ENCODE data around the gene SVIL. TPM values are rescaled to one million over a fixed set of nuclear protein-coding genes. Genes with fewer than 3 reads are reported as not detected.

The SVIL gene
- total and polyA plus RNA-seq, 4 donors: 68.4 to 374 (median 211) TPM

DNA sequence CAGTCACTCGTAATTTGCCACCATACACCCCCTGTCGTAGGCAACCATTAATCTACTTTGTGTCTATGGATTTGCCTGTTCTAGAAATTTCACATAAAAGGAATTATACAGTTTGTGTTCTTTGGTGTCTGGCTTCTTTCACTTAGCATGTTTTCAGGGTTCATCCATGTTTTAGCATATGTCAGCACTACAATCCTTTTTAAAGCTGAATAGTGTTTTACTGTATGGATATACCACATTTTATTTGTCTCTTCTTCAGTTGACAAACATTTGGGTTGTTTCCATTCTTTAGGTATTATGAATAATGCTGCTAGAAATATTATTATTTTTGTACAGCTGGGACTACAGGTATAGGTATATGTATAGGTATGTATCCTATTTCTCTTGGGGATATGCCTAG lies 17.4 kb upstream of the SVIL start:
- H3K9me3 ChIP-seq (ENCODE audit: control insufficient read depth, low read length): no peaks in the 10 kb centered on the region
- no peak overlapping the region for H3K27ac ChIP-seq (ENCODE audit: low read depth in 1 of 2, low read length in 2 of 2)
- WGBS, 2 donors: 93 to 97% methylated on average over 2 of the region's 2 CpGs

DNA sequence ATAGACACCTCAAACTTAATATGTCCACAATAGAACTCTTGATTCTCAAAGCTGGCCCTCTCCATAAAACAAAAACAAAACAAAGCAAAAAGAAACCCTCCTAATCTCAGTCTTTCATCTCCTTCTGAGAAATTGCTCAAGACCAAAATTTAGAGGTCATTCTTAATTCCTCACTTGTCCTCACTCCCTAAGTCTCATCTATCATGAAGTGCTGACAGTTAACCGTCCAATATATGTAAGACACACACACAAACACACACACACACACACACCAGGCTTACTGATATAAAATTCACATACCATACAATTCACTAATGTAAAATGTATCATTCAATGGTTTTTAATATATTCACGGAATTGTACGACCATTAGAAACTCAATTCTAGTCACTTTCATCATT lies 17.0 kb upstream of the SVIL start:
- Histone ChIP-seq H3K27ac (ENCODE audit: low read depth in 1 of 2, low read length in 2 of 2) (no peak overlapping the region), H3K9me3 (ENCODE audit: control insufficient read depth, low read length) (no peaks in the 10 kb centered on the region), H3K36me3 (ENCODE audit: control insufficient read depth in 1 of 2, insufficient read depth in 2 of 2, low read length in 1 of 2) (peaks cover 3 to 8% of the 10 kb centered on the region in 2 donors), H3K4me3 (ENCODE audit: low read length in 2 of 2) (no peak overlapping the region), H3K4me1 (ENCODE audit: control insufficient read depth in 1 of 2, insufficient read depth in 2 of 2, low read length in 2 of 2) (peaks cover 9% of the 10 kb centered on the region in 2 donors), H3K27me3 (ENCODE audit: control insufficient read depth in 1 of 2, insufficient read depth in 2 of 2, low read length in 1 of 2) (no peaks in the 10 kb centered on the region)
- ATAC-seq (ENCODE audit: low FRiP score): no peak
- no peak for DNase-seq
- WGBS, 2 donors: 72% methylated on average over 3 of the region's 3 CpGs
- intact Hi-C loops (cut with DNase I): no loop called here

More for the DNA sequence above, 17.4 kb upstream of the SVIL start:
- H3K4me1 ChIP-seq (ENCODE audit: control insufficient read depth in 1 of 2, insufficient read depth in 2 of 2, low read length in 2 of 2): peaks cover 9% of the 10 kb centered on the region in 2 donors
- ATAC-seq (ENCODE audit: low FRiP score) (no peak), DNase-seq (no peak)
- intact Hi-C loops (cut with DNase I): no loop called here
- H3K27me3 ChIP-seq (ENCODE audit: control insufficient read depth in 1 of 2, insufficient read depth in 2 of 2, low read length in 1 of 2): no peaks in the 10 kb centered on the region
- no peak overlapping the region for H3K4me3 ChIP-seq (ENCODE audit: low read length in 2 of 2)
- peaks cover 3 to 8% of the 10 kb centered on the region in 2 donors for H3K36me3 ChIP-seq (ENCODE audit: control insufficient read depth in 1 of 2, insufficient read depth in 2 of 2, low read length in 1 of 2)

DNA sequence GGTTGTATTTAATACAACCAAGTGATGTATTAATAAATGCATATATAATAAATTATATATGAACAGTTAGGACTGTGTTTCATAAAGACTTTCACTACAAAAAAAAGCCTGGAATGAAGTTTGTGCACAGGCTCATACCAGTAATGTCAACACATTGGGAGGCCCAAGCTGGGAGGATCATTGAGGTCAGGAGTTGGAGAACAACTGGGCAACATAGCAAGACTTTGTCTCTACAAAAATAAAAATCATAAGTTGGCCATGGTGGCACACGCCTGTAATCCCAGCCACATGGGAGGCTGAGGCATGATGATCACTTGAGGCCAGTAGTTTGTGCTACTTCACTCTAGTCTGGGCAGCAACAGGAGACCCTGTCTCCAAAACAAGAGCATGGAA lies 15.8 kb upstream of the SVIL start:
- H3K27me3 ChIP-seq (ENCODE audit: control insufficient read depth in 1 of 2, insufficient read depth in 2 of 2, low read length in 1 of 2): no peaks in the 10 kb centered on the region
- peaks cover 0 to 8% of the 10 kb centered on the region in 2 donors for H3K36me3 ChIP-seq (ENCODE audit: control insufficient read depth in 1 of 2, insufficient read depth in 2 of 2, low read length in 1 of 2)
- intact Hi-C loops (cut with DNase I): no loop called here
- ATAC-seq (ENCODE audit: low FRiP score): no peak
- no peak overlapping the region for H3K4me3 ChIP-seq (ENCODE audit: low read length in 2 of 2)
- WGBS, 2 donors: 84 to 96% methylated on average over 1 of the region's 1 CpG
- no peak overlapping the region for H3K27ac ChIP-seq (ENCODE audit: low read depth in 1 of 2, low read length in 2 of 2)
- peaks cover 9 to 12% of the 10 kb centered on the region in 2 donors for H3K4me1 ChIP-seq (ENCODE audit: control insufficient read depth in 1 of 2, insufficient read depth in 2 of 2, low read length in 2 of 2)
- no peaks in the 10 kb centered on the region for H3K9me3 ChIP-seq (ENCODE audit: control insufficient read depth, low read length)
- no peak for DNase-seq

DNA sequence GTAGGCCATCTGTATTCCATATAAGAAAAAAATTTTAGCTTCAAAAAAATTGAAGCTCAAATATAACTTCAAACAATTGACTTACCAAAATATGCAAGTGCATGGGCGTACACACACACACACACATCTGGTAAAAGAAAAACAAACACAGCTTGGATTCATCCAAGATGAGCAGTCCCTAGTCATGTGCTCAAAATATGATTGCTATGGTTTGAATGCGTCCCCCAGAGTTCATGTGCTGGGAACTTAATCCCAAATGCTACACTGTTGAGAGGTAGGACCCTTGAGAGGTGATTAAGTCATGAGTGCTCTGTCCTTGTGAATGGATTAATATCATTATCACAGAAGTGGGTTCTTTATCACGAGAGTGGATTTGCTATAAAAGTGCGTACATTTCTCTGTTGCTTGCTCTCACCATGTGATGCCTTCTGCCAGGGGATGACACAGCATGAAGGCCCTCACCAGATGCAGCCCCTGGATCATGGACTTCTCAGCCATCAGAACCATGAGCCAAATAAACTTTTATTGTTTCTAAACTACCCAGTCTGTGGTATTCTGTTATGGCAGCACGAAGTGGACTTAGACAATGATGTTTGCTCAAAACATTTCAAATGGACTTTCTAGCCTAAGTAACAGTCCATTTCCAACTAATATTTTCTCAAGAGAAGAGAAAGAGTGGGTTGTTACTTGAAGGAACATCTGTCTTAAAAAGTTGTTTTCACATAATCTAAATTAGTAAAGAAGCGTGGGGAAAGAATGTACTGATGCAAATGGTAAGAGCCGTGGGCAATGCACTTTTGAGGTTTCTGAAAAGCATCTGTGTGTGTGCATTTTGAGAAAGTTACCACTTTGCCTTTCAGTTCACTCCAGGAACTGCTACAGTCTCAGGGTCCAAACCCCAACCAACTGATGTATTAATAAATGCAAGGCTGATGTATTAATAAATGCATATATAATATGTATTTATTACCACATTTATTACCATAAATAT lies 15.1 kb upstream of the SVIL start:
- no peak overlapping the region for H3K4me3 ChIP-seq (ENCODE audit: low read length in 2 of 2)
- peaks cover 9 to 12% of the 10 kb centered on the region in 2 donors for H3K4me1 ChIP-seq (ENCODE audit: control insufficient read depth in 1 of 2, insufficient read depth in 2 of 2, low read length in 2 of 2)
- intact Hi-C loops (cut with DNase I): no loop called here
- 71 to 82% methylated on average over 7 of the region's 7 CpGs for WGBS, 2 donors
- ATAC-seq (ENCODE audit: low FRiP score): no peak
- peak overlapping the region in 1 of 2 donors; percentile 28 for H3K27ac ChIP-seq (ENCODE audit: low read depth in 1 of 2, low read length in 2 of 2)
- no peak for DNase-seq
- H3K36me3 ChIP-seq (ENCODE audit: control insufficient read depth in 1 of 2, insufficient read depth in 2 of 2, low read length in 1 of 2): peaks cover 0 to 8% of the 10 kb centered on the region in 2 donors
- H3K27me3 ChIP-seq (ENCODE audit: control insufficient read depth in 1 of 2, insufficient read depth in 2 of 2, low read length in 1 of 2): no peaks in the 10 kb centered on the region
- no peaks in the 10 kb centered on the region for H3K9me3 ChIP-seq (ENCODE audit: control insufficient read depth, low read length)

DNA sequence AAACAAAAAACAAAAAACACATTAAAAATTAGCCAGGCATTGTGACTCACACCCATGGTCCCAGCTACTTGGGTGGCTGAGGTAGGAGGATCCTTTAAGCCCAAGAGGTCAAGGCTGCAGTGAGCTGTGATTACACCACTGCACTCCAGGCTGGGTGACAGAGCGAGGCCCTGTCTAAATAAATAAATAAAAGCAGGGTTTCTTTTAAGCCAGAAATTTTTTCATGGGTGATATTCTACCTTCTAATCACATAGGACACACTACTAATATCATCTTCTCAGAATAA lies 14.2 kb upstream of the SVIL start:
- peaks cover 9 to 12% of the 10 kb centered on the region in 2 donors for H3K4me1 ChIP-seq (ENCODE audit: control insufficient read depth in 1 of 2, insufficient read depth in 2 of 2, low read length in 2 of 2)
- intact Hi-C loops (cut with DNase I): no loop called here

DNA sequence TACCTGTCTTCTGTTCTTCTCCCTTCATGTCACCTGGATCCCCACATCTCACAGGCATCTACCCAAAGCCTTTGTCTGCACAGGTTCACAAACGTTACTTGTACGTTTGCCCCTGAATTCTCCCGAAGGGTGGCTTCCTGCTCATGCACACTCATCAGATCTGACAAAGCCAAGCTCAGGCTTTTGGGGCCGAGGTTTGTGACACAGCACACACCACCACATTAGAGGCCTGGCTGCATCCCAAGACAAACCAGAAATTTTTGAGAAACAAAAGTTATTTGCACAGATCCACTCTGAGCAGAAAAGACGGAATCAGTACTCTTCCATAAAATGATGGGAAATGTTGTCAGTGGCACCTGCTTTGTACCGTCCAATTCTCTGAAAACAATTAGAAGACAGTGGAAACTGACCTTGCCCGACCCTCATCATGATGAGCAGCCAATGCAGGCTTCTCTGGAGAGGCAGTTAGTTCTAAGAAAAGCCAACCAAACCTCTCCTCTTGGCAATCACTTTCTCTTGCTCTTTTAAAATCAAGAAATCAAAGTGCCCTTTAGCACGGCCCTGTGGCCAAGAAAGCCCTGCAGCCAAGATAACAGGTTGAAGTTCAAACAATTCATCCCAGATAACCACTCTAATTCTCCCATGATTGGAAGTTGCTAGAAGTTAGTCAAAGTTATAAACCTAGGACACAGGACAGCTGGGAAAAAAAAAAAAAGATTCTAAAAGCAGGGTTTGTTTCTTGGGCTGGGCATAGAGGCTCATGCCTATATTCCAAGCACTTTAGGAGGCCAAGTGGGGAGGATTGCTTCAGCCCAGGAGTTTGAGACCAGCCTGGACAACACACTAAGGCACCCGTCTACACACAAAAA lies 13.6 kb upstream of the SVIL start:
- Histone ChIP-seq H3K4me3 (ENCODE audit: low read length in 2 of 2) (no peak overlapping the region), H3K27me3 (ENCODE audit: control insufficient read depth in 1 of 2, insufficient read depth in 2 of 2, low read length in 1 of 2) (no peaks in the 10 kb centered on the region), H3K27ac (ENCODE audit: low read depth in 1 of 2, low read length in 2 of 2) (peak overlapping the region; percentile 57 to 83), H3K4me1 (ENCODE audit: control insufficient read depth in 1 of 2, insufficient read depth in 2 of 2, low read length in 2 of 2) (peaks cover 9 to 15% of the 10 kb centered on the region in 2 donors), H3K9me3 (ENCODE audit: control insufficient read depth, low read length) (no peaks in the 10 kb centered on the region), H3K36me3 (ENCODE audit: control insufficient read depth in 1 of 2, insufficient read depth in 2 of 2, low read length in 1 of 2) (peaks cover 0 to 5% of the 10 kb centered on the region in 2 donors)
- peak; percentile 47 for ATAC-seq (ENCODE audit: low FRiP score)
- WGBS, 2 donors: 4 to 6% methylated on average over 9 of the region's 9 CpGs
- DNase-seq: no peak
- intact Hi-C loops (cut with DNase I): no loop called here

More for the DNA sequence above, 14.2 kb upstream of the SVIL start:
- Histone ChIP-seq H3K9me3 (ENCODE audit: control insufficient read depth, low read length) (no peaks in the 10 kb centered on the region), H3K4me3 (ENCODE audit: low read length in 2 of 2) (no peak overlapping the region), H3K36me3 (ENCODE audit: control insufficient read depth in 1 of 2, insufficient read depth in 2 of 2, low read length in 1 of 2) (peaks cover 0 to 5% of the 10 kb centered on the region in 2 donors), H3K27me3 (ENCODE audit: control insufficient read depth in 1 of 2, insufficient read depth in 2 of 2, low read length in 1 of 2) (no peaks in the 10 kb centered on the region), H3K27ac (ENCODE audit: low read depth in 1 of 2, low read length in 2 of 2) (peak overlapping the region in 1 of 2 donors; percentile 67)
- DNase-seq (no peak), ATAC-seq (ENCODE audit: low FRiP score) (no peak)
- 70 to 79% methylated on average over 1 of the region's 1 CpG for whole genome bisulfite sequencing, 2 donors

DNA sequence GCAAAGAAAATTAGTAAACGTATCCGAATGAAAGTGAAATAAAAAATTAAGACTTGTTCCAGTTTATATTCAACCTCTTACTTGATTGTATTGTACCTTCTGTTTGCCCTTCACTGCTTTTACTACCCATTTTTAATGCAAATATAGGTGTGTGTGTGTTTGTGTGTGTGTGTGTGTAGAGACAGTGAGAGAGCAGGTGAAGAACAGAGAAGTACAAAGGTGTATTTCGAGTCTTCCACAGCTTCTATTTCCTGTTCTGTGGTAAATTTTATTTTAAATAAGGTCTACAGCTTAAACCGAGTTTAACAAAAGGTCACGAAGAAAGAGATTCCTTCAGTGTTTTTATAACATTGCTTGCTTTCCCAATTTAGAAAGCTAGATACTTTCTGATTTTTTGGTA lies 12.7 kb upstream of the SVIL start:
- Histone ChIP-seq H3K27me3 (ENCODE audit: control insufficient read depth in 1 of 2, insufficient read depth in 2 of 2, low read length in 1 of 2) (no peaks in the 10 kb centered on the region), H3K4me3 (ENCODE audit: low read length in 2 of 2) (no peak overlapping the region), H3K9me3 (ENCODE audit: control insufficient read depth, low read length) (no peaks in the 10 kb centered on the region), H3K27ac (ENCODE audit: low read depth in 1 of 2, low read length in 2 of 2) (peak overlapping the region in 1 of 2 donors; percentile 70), H3K36me3 (ENCODE audit: control insufficient read depth in 1 of 2, insufficient read depth in 2 of 2, low read length in 1 of 2) (peaks cover 0 to 5% of the 10 kb centered on the region in 2 donors), H3K4me1 (ENCODE audit: control insufficient read depth in 1 of 2, insufficient read depth in 2 of 2, low read length in 2 of 2) (peaks cover 9 to 17% of the 10 kb centered on the region in 2 donors)
- 4 to 6% methylated on average over 5 of the region's 5 CpGs for WGBS, 2 donors
- ATAC-seq (ENCODE audit: low FRiP score) (no peak), DNase-seq (no peak)
- intact Hi-C loops (cut with DNase I): no loop called here

DNA sequence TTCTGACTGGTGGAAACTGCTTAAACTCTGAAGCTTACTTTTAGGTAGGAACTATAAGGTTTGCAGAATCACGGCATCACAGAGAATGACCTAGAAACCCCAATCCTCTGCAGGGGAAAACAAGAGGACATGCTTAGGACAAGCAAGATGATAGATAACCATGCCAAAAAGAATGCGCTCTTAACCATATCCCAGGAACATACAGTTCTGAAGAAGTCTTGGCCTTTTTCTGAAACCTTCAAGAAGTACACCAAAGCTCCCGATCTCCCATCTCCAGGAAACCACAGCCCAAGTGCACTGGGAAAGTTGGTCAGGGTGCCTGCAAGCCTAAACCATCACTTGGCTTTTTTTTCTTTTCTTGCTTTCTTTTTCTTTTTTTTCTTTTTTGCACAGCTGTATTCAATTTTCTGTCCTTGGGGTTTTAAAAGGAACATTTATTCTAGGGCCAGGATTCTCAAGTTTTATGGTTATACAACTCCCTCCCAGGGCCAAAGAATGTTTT lies 12.2 kb upstream of the SVIL start:
- no peak overlapping the region for H3K4me3 ChIP-seq (ENCODE audit: low read length in 2 of 2)
- H3K27me3 ChIP-seq (ENCODE audit: control insufficient read depth in 1 of 2, insufficient read depth in 2 of 2, low read length in 1 of 2): no peaks in the 10 kb centered on the region
- H3K27ac ChIP-seq (ENCODE audit: low read depth in 1 of 2, low read length in 2 of 2): peak overlapping the region; percentile 63 to 79
- no peaks in the 10 kb centered on the region for H3K9me3 ChIP-seq (ENCODE audit: control insufficient read depth, low read length)
- ATAC-seq (ENCODE audit: low FRiP score): peak; percentile 36
- intact Hi-C loops (cut with DNase I): no loop called here
- peaks cover 0 to 5% of the 10 kb centered on the region in 2 donors for H3K36me3 ChIP-seq (ENCODE audit: control insufficient read depth in 1 of 2, insufficient read depth in 2 of 2, low read length in 1 of 2)
- H3K4me1 ChIP-seq (ENCODE audit: control insufficient read depth in 1 of 2, insufficient read depth in 2 of 2, low read length in 2 of 2): peaks cover 9 to 17% of the 10 kb centered on the region in 2 donors
- WGBS, 2 donors: 12 to 15% methylated on average over 3 of the region's 3 CpGs
- no peak for DNase-seq
